Measurements from ENCODE around the gene HNF1A. TPM values are rescaled to one million over a fixed set of nuclear protein-coding genes. Genes with fewer than 3 reads are reported as not detected.

The HNF1A gene
- total and polyA plus RNA-seq, 2 of the 4 experiments (the other 2 are of a cell fraction), result under 0.01 TPM; not detected in 1

GRCh38 chr12:120965534-120966091 is 12.7 kb upstream of the HNF1A start:
- Histone ChIP-seq H3K4me2 (ENCODE audit: low read depth, low read length) (no peak overlapping the region), H3K9ac (ENCODE audit: low read depth, low read length) (no peak overlapping the region), H2AK9ac (replicated peaks; ENCODE audit: low read depth, low read length, poor library complexity) (no peak overlapping the region), H3K4ac (ENCODE audit: low read depth, low read length) (no peak overlapping the region), H3K18ac (ENCODE audit: low read depth, low read length) (no peak overlapping the region), H4K8ac (ENCODE audit: low read depth in 2 of 2, low read length in 2 of 2) (no peak overlapping the region), H3K36me3 (ENCODE audit: control insufficient read depth, insufficient read depth, low read length) (no peaks in the 10 kb centered on the region), H3K23ac (ENCODE audit: low read depth, low read length) (no peak overlapping the region), H3K14ac (replicated peaks; ENCODE audit: low read depth, low read length) (no peak overlapping the region), H2BK20ac (ENCODE audit: low read depth, low read length) (no peak overlapping the region), H3K27me3 (ENCODE audit: control insufficient read depth, insufficient read depth, low read length) (peaks cover 17% of the 10 kb centered on the region; the same call in 1 of the 2 replicates), H3K9me3 (ENCODE audit: control insufficient read depth, insufficient read depth, low read length) (no peaks in the 10 kb centered on the region), H3K79me1 (ENCODE audit: low read depth in 1 of 2, low read length in 2 of 2) (no peaks in the 10 kb centered on the region), H4K20me1 (ENCODE audit: insufficient read depth, low read length) (no peaks in the 10 kb centered on the region), H3K4me3 (ENCODE audit: insufficient read depth, low read depth, low read length) (no peak overlapping the region), H2BK5ac (ENCODE audit: low read depth, low read length, poor library complexity, severe bottlenecking) (no peak overlapping the region), H2AK5ac (ENCODE audit: low read depth, low read length) (no peak overlapping the region), H3K9me1 (ENCODE audit: insufficient read depth, low read length) (no peaks in the 10 kb centered on the region), H2BK120ac (ENCODE audit: low read depth, low read length) (no peak overlapping the region), H3K27ac (ENCODE audit: insufficient read depth, low read length) (no peak overlapping the region), H4K91ac (ENCODE audit: insufficient read depth, low read depth, low read length) (no peak overlapping the region), H3K56ac (ENCODE audit: extremely low read depth, insufficient read depth, low read length) (no peak overlapping the region), H4K5ac (ENCODE audit: low read depth, low read length) (no peak overlapping the region), H2BK15ac (ENCODE audit: low read depth, low read length) (no peak overlapping the region), H2AFZ (replicated peaks; ENCODE audit: low read length, poor library complexity) (no peak overlapping the region), H3K4me1 (ENCODE audit: control insufficient read depth, insufficient read depth, low read length) (no peaks in the 10 kb centered on the region)
- in situ Hi-C loops (cut with MboI; ENCODE audit: low sequenced_read_pairs) (no loop called here), intact Hi-C loops (cut with micrococcal nuclease) (no loop called here), dilution Hi-C loops (cut with HindIII; ENCODE audit: low sequenced_read_pairs, unreplicated experiment) (no loop called here)
- POLR2A ChIA-PET (ENCODE audit: unreplicated experiment), result no interaction called here
- CTCF ChIA-PET, result no interaction called here
- ATAC-seq (ENCODE audit: low read depth), result no peak
- DNase-seq, result no peak
- TF ChIP-seq POLR2A (IDR thresholded peaks at IDR 0.05; ENCODE audit: low read depth, low read length) (no peak), MXI1 (IDR thresholded peaks at IDR 0.05; ENCODE audit: borderline replicate concordance, low read depth, low read length) (no peak), MAZ (IDR thresholded peaks at IDR 0.05; ENCODE audit: borderline replicate concordance, low read depth, low read length) (no peak), CEBPB (IDR thresholded peaks at IDR 0.05; ENCODE audit: low read depth, low read length) (no peak), BHLHE40 (IDR thresholded peaks at IDR 0.05; ENCODE audit: low read depth, low read length) (no peak), RFX5 (IDR thresholded peaks at IDR 0.05; ENCODE audit: low read depth, low read length) (no peak), ELK1 (IDR thresholded peaks at IDR 0.05; ENCODE audit: borderline replicate concordance, low read depth, low read length) (no peak), CTCF (conservative IDR thresholded peaks at IDR 0.05; ENCODE audit: low read depth, low read length) (no peak), RCOR1 (IDR thresholded peaks at IDR 0.05; ENCODE audit: insufficient replicate concordance, low read length) (no peak), NFE2L2 (IDR thresholded peaks at IDR 0.05; ENCODE audit: low read depth, low read length) (no peak)
- BruUV-seq (replicated peaks), result no TSS peak
- 30% methylated on average over 6 of the region's 13 CpGs; no CpG with 5 or more reads in 1 of the 2 experiments for WGBS, 2 experiments (ENCODE audit: extremely low coverage in 2 of 2, insufficient read length in 1 of 2)

All from IMR-90 (cell line).